ENCODE results near the gene ZNF622.

Gene ZNF622

DNA sequence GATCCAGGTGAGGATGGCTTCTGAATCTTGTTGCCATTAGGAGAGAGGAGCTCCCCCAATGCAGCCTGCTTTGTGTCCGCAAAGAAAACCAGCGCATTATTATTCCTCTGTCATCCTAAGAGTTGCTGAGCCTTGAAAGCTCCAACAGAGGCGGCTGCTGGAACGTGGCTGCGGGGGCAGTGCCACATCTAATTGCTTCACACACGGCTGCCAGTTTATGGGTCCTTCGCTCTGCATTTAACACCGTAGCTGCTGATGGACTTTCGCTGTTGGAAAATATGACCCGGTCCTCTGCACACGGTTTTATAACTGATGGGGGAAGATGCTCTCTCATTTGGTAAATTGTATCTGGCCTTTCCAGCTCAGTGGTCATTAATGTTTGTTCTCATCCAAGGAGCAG is 38.0 kb downstream of the ZNF622 start:
- no peaks in the 10 kb centered on the region for H3K36me3 ChIP-seq (ENCODE audit: insufficient read depth, low read length)
- H3K4me1 ChIP-seq (ENCODE audit: insufficient read depth, low read length): no peaks in the 10 kb centered on the region
- H3K4me3 ChIP-seq (ENCODE audit: low read depth in 1 of 2, low read length in 2 of 2): no peak overlapping the region
- H3K9ac ChIP-seq (ENCODE audit: low read length): no peak overlapping the region
- H3K27ac ChIP-seq (ENCODE audit: low read depth, low read length): no peak overlapping the region
- no peaks in the 10 kb centered on the region for H3K9me3 ChIP-seq (ENCODE audit: low read length)
- H3K27me3 ChIP-seq (ENCODE audit: control insufficient read depth in 1 of 2, insufficient read depth in 2 of 2, low read length in 2 of 2): no peaks in the 10 kb centered on the region

DNA sequence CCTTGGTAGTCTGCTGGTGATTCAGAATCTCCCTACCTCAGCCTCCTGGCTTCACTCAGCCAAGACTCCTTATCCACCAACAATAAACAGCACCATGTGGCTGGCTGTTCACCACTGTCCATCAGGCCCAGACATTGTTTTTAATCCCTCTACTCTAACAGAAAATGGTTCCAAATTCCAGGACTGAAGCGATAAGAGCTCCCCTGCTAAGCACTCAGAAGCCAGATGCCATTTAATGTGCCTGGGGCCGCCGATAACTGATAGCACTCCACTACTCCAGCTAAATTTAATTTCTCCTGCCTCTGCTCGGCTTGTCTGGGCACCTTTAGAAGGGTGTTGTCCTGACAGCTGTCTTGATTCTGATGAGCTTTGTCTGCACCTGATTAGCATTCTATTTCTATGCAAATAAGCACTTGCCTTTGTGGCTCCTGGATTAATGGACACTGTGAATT is 47.1 kb downstream of the ZNF622 start:
- Histone ChIP-seq H3K36me3 (ENCODE audit: insufficient read depth, low read length) (no peaks in the 10 kb centered on the region), H3K27me3 (ENCODE audit: control insufficient read depth in 1 of 2, insufficient read depth in 2 of 2, low read length in 2 of 2) (no peaks in the 10 kb centered on the region), H3K4me3 (ENCODE audit: low read depth in 1 of 2, low read length in 2 of 2) (no peak overlapping the region), H3K27ac (ENCODE audit: low read depth, low read length) (no peak overlapping the region), H3K9ac (ENCODE audit: low read length) (no peak overlapping the region), H3K4me1 (ENCODE audit: insufficient read depth, low read length) (no peaks in the 10 kb centered on the region), H3K9me3 (ENCODE audit: low read length) (no peaks in the 10 kb centered on the region)

- Histone ChIP-seq H3K4me1 (ENCODE audit: insufficient read depth, low read length) (no peaks in the 10 kb centered on the region), H3K27me3 (ENCODE audit: control insufficient read depth in 1 of 2, insufficient read depth in 2 of 2, low read length in 2 of 2) (no peaks in the 10 kb centered on the region), H3K9me3 (ENCODE audit: low read length) (no peaks in the 10 kb centered on the region), H3K9ac (ENCODE audit: low read length) (no peak overlapping the region), H3K36me3 (ENCODE audit: insufficient read depth, low read length) (no peaks in the 10 kb centered on the region), H3K4me3 (ENCODE audit: low read depth in 1 of 2, low read length in 2 of 2) (no peak overlapping the region), H3K27ac (ENCODE audit: low read depth, low read length) (no peak overlapping the region)
Observed at GRCh38 chr5:16417398-16418074, 48.1 kb downstream of the ZNF622 start.

DNA sequence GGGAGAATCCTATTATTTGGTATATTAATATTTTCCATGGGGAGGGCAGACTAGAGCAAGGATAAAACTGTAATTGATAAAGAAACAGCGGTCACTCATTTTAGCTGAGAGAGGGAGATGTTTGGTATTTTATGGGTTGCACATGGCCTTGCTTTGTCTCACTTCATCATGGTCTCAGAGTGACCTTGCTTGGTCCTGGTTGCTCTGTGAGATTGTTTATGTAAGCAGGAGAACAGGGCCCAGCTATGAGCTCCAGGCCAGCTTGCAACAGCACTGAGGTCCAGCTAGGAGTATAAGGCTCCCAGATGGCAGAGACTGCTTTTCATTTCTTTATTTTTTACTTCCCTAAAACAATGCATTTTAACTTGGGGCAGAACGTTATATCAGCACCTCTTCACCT is 50.7 kb downstream of the ZNF622 start:
- H3K27me3 ChIP-seq (ENCODE audit: control insufficient read depth in 1 of 2, insufficient read depth in 2 of 2, low read length in 2 of 2): no peaks in the 10 kb centered on the region
- H3K9me3 ChIP-seq (ENCODE audit: low read length): no peaks in the 10 kb centered on the region
- H3K9ac ChIP-seq (ENCODE audit: low read length): no peak overlapping the region
- H3K4me1 ChIP-seq (ENCODE audit: insufficient read depth, low read length): no peaks in the 10 kb centered on the region
- H3K4me3 ChIP-seq (ENCODE audit: low read depth in 1 of 2, low read length in 2 of 2): no peak overlapping the region
- H3K27ac ChIP-seq (ENCODE audit: low read depth, low read length): no peak overlapping the region
- no peaks in the 10 kb centered on the region for H3K36me3 ChIP-seq (ENCODE audit: insufficient read depth, low read length)

DNA sequence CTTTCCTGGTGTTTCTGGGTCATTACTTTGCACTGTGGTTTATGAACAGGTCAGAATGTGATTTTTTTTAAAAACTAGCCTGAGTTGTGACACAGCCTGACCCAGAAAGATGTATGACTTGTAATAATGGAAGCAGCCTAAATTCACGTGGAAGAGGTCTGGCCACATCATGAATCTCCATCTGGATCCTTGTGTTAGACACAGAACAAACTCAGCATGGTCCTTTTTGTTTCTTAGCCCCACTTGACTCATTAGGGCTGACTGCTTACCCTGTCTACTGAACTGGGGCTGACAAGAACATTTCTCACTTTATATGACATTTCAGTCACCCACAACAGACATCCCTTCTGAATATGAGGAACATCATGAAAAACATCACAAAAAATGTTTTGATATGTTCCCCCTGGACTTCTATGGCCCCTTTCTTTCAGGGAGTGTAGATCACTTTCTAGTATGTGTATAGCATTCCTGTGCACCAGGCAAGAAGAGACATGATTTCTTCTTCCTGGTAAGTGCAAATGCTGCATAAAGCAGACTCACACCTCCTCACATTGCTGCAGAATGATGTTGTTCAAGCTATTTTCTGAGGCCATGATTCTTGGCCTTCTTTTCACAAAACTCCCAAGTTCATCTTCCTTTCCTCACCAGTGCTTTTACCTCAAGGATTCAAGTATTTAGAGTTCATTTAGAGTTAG is 52.3 kb downstream of the ZNF622 start:
- H3K4me1 ChIP-seq (ENCODE audit: insufficient read depth, low read length): no peaks in the 10 kb centered on the region
- no peaks in the 10 kb centered on the region for H3K36me3 ChIP-seq (ENCODE audit: insufficient read depth, low read length)
- H3K4me3 ChIP-seq (ENCODE audit: low read depth in 1 of 2, low read length in 2 of 2): no peak overlapping the region
- no peaks in the 10 kb centered on the region for H3K27me3 ChIP-seq (ENCODE audit: control insufficient read depth in 1 of 2, insufficient read depth in 2 of 2, low read length in 2 of 2)
- no peak overlapping the region for H3K27ac ChIP-seq (ENCODE audit: low read depth, low read length)
- H3K9me3 ChIP-seq (ENCODE audit: low read length): no peaks in the 10 kb centered on the region
- H3K9ac ChIP-seq (ENCODE audit: low read length): no peak overlapping the region

DNA sequence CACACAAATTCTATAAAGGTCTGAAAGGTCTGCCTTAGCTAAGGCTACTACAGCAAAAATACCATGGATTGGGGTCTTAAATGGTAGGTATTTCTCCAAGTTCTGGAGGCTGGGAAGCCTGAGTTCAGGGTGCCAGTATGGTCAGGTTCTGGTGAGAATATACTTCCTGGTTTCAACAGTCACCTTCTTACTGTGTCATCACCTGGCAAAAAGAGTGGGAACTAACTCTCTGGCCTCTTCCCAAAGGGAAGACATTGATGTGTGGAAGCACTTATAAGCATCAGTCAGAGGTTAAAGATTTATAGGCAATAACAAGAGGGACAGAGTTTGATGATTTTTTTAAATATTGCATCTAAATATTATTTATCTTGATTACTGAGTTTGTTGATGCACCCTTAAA is 53.0 kb downstream of the ZNF622 start:
- Histone ChIP-seq H3K27ac (ENCODE audit: low read depth, low read length) (no peak overlapping the region), H3K4me1 (ENCODE audit: insufficient read depth, low read length) (no peaks in the 10 kb centered on the region), H3K9ac (ENCODE audit: low read length) (no peak overlapping the region), H3K36me3 (ENCODE audit: insufficient read depth, low read length) (no peaks in the 10 kb centered on the region), H3K4me3 (ENCODE audit: low read depth in 1 of 2, low read length in 2 of 2) (no peak overlapping the region), H3K9me3 (ENCODE audit: low read length) (no peaks in the 10 kb centered on the region), H3K27me3 (ENCODE audit: control insufficient read depth in 1 of 2, insufficient read depth in 2 of 2, low read length in 2 of 2) (no peaks in the 10 kb centered on the region)

GRCh38 chr5:16411741-16412455 is 53.7 kb downstream of the ZNF622 start:
- Histone ChIP-seq H3K36me3 (ENCODE audit: insufficient read depth, low read length) (no peaks in the 10 kb centered on the region), H3K4me1 (ENCODE audit: insufficient read depth, low read length) (no peaks in the 10 kb centered on the region), H3K27ac (ENCODE audit: low read depth, low read length) (no peak overlapping the region), H3K9me3 (ENCODE audit: low read length) (no peaks in the 10 kb centered on the region), H3K9ac (ENCODE audit: low read length) (no peak overlapping the region), H3K27me3 (ENCODE audit: control insufficient read depth in 1 of 2, insufficient read depth in 2 of 2, low read length in 2 of 2) (no peaks in the 10 kb centered on the region), H3K4me3 (ENCODE audit: low read depth in 1 of 2, low read length in 2 of 2) (no peak overlapping the region)

- Histone ChIP-seq H3K27me3 (ENCODE audit: control insufficient read depth in 1 of 2, insufficient read depth in 2 of 2, low read length in 2 of 2) (no peaks in the 10 kb centered on the region), H3K27ac (ENCODE audit: low read depth, low read length) (no peak overlapping the region), H3K4me3 (ENCODE audit: low read depth in 1 of 2, low read length in 2 of 2) (no peak overlapping the region), H3K36me3 (ENCODE audit: insufficient read depth, low read length) (no peaks in the 10 kb centered on the region), H3K4me1 (ENCODE audit: insufficient read depth, low read length) (no peaks in the 10 kb centered on the region), H3K9ac (ENCODE audit: low read length) (no peak overlapping the region), H3K9me3 (ENCODE audit: low read length) (no peaks in the 10 kb centered on the region)
Observed at GRCh38 chr5:16411235-16411634, 54.4 kb downstream of the ZNF622 start.

GRCh38 chr5:16410338-16410737 is 55.3 kb downstream of the ZNF622 start:
- no peaks in the 10 kb centered on the region for H3K9me3 ChIP-seq (ENCODE audit: low read length)
- no peak overlapping the region for H3K27ac ChIP-seq (ENCODE audit: low read depth, low read length)
- no peaks in the 10 kb centered on the region for H3K36me3 ChIP-seq (ENCODE audit: insufficient read depth, low read length)
- H3K4me1 ChIP-seq (ENCODE audit: insufficient read depth, low read length): no peaks in the 10 kb centered on the region
- no peaks in the 10 kb centered on the region for H3K27me3 ChIP-seq (ENCODE audit: control insufficient read depth in 1 of 2, insufficient read depth in 2 of 2, low read length in 2 of 2)
- H3K4me3 ChIP-seq (ENCODE audit: low read depth in 1 of 2, low read length in 2 of 2): no peak overlapping the region
- no peak overlapping the region for H3K9ac ChIP-seq (ENCODE audit: low read length)

DNA sequence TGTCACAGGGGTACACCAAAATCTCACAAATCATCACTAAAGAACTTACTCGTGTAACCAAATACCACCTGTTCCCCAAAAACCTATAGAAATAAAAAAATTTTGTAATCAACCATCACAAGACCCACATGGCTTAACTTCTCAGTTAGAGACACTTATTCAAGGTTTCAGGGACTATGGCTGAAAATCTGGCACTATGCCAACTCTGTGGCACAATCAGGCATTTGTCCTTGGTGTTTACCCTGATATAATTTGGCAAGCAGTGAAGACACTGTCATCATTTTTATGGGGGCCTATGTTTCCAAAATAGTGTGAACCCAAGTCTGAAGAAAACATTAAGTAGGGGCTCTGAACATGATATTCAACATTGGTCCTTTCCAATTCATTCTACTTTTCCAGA is 59.0 kb downstream of the ZNF622 start:
- Histone ChIP-seq H3K27me3 (ENCODE audit: control insufficient read depth in 1 of 2, insufficient read depth in 2 of 2, low read length in 2 of 2) (no peaks in the 10 kb centered on the region), H3K9ac (ENCODE audit: low read length) (no peak overlapping the region), H3K9me3 (ENCODE audit: low read length) (no peaks in the 10 kb centered on the region), H3K4me1 (ENCODE audit: insufficient read depth, low read length) (no peaks in the 10 kb centered on the region), H3K36me3 (ENCODE audit: insufficient read depth, low read length) (no peaks in the 10 kb centered on the region), H3K27ac (ENCODE audit: low read depth, low read length) (no peak overlapping the region), H3K4me3 (ENCODE audit: low read depth in 1 of 2, low read length in 2 of 2) (no peak overlapping the region)

DNA sequence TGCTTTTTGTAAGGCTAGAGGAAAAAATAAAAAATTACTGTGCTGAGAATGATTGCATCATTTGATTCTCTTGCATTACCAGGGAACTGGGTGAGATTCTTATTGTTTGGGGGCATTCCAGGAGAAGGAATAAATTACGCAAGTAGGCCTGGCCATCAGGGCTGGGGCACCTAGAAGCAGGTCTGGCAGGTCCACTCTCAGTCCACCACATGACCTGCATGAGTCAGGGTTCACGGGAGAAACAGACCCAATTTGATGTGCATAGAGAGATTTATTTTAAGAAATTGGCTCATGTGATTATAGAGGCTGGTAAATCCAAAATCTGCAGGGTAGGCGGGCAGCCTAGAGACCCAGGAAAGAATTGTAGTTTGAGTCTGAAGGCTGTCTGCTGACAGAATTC is 59.6 kb downstream of the ZNF622 start:
- H3K9ac ChIP-seq (ENCODE audit: low read length): no peak overlapping the region

More for the DNA sequence above, 59.6 kb downstream of the ZNF622 start:
- Histone ChIP-seq H3K36me3 (ENCODE audit: insufficient read depth, low read length) (no peaks in the 10 kb centered on the region), H3K27ac (ENCODE audit: low read depth, low read length) (no peak overlapping the region), H3K4me3 (ENCODE audit: low read depth in 1 of 2, low read length in 2 of 2) (no peak overlapping the region), H3K9me3 (ENCODE audit: low read length) (no peaks in the 10 kb centered on the region), H3K4me1 (ENCODE audit: insufficient read depth, low read length) (no peaks in the 10 kb centered on the region), H3K27me3 (ENCODE audit: control insufficient read depth in 1 of 2, insufficient read depth in 2 of 2, low read length in 2 of 2) (no peaks in the 10 kb centered on the region)

Data from muscle layer of colon (tissue), 2 donors.